ENCODE data around the gene FBH1.
A peak's percentile ranks its signal among the peaks of the same experiment; 100 is the strongest.
"Not testable (repeated sequence)": the region's sequence is repeated elsewhere in the genome, so short reads cannot be mapped to it uniquely, and the experiment has no call there.

FBH1 gene

GRCh38 chr10:5889624-5890451, at the start of gene FBH1, which contains the start of gene ANKRD16:
Gene FBH1, plus strand, starts transcription at chr10:5890243. Its CDS starts 103 bp downstream, at chr10:5890346.
Gene ANKRD16, minus strand, starts transcription at chr10:5889893. Its CDS starts 539 bp downstream, at chr10:5889354.
- peak; percentile 95 for DNase-seq

- DNase-seq: no peak
These were observed 49.4 kb upstream of the FBH1 start for GRCh38 chr10:5840314-5841307.

GRCh38 chr10:5841965-5842364, 48.1 kb upstream of the FBH1 start:
- DNase-seq: no peak

- DNase-seq: no peak
These were observed 46.2 kb upstream of the FBH1 start for GRCh38 chr10:5843686-5844344.

- no peak for DNase-seq
These were observed 45.5 kb upstream of the FBH1 start for GRCh38 chr10:5844345-5845055.

GRCh38 chr10:5846667-5847066, 43.4 kb upstream of the FBH1 start:
- DNase-seq: not testable (repeated sequence)

- DNase-seq: no peak
These were observed 35.9 kb upstream of the FBH1 start for GRCh38 chr10:5854131-5854475.

- no peak for DNase-seq
These were observed 33.9 kb upstream of the FBH1 start for GRCh38 chr10:5855979-5856700.

- no peak for DNase-seq
These were observed 33.4 kb upstream of the FBH1 start for GRCh38 chr10:5856701-5857004.

GRCh38 chr10:5858811-5859210, 31.2 kb upstream of the FBH1 start:
- no peak for DNase-seq

- no peak for DNase-seq
These were observed 30.0 kb upstream of the FBH1 start for GRCh38 chr10:5860066-5860465.

GRCh38 chr10:5862360-5862961, 27.6 kb upstream of the FBH1 start:
- no peak for DNase-seq

GRCh38 chr10:5862981-5863685, 26.9 kb upstream of the FBH1 start:
- DNase-seq: not testable (repeated sequence)

- not testable (repeated sequence) for DNase-seq
These were observed 23.5 kb upstream of the FBH1 start for GRCh38 chr10:5866451-5867081.

- not testable (repeated sequence) for DNase-seq
These were observed 22.9 kb upstream of the FBH1 start for GRCh38 chr10:5867091-5867615.

- not testable (repeated sequence) for DNase-seq
These were observed 21.7 kb upstream of the FBH1 start for GRCh38 chr10:5868383-5868782.

GRCh38 chr10:5869156-5869555, 20.9 kb upstream of the FBH1 start:
- DNase-seq: no peak

- DNase-seq: no peak
These were observed 18.4 kb upstream of the FBH1 start for GRCh38 chr10:5871596-5871995.

- DNase-seq: peak; percentile 5
These were observed 16.5 kb upstream of the FBH1 start for GRCh38 chr10:5873515-5873995.
